ENCODE data around the gene SMPX. TPM values are rescaled to one million over a fixed set of nuclear protein-coding genes. Genes with fewer than 3 reads are reported as not detected.

The SMPX gene
- total RNA-seq, 1 donor, result not detected

DNA sequence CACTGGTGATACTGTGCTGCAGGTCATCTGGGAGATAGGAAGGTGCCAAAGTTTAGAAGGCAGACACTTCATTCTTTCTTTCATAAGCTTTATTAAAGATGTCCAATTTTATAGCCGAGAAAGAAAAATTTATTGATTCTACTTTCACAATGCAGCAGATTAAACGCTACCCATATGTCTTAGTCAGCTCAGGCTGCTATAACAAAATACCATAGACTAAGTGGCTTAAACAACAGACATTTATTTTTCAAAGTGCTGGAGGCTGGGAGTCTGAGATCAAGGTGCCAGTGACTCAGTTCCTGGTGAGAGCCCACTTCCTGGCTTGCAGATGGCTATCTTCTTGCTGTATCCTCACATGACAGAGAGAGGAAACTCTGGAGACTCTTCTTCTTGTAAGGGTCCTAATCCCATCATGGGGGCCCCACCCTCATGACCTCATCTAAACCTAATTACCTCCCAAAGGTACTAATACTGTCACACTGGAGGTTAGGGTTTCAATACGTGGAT lies 66.4 kb downstream of the SMPX start:
- Histone ChIP-seq H3K4me3 (ENCODE audit: insufficient read depth, low read length) (no peak overlapping the region), H4K20me1 (ENCODE audit: insufficient read depth, low read length) (no peaks in the 10 kb centered on the region), H3K27me3 (ENCODE audit: insufficient read depth, low read length) (no peaks in the 10 kb centered on the region), H3K27ac (ENCODE audit: low read depth, low read length) (no peak overlapping the region), H2AFZ (ENCODE audit: low read length) (no peak overlapping the region), H3K4me1 (ENCODE audit: insufficient read depth, low read length) (no peaks in the 10 kb centered on the region), H3K79me2 (ENCODE audit: insufficient read depth, low read length) (no peaks in the 10 kb centered on the region), H3K36me3 (ENCODE audit: insufficient read depth, low read length) (no peaks in the 10 kb centered on the region), H3K4me2 (ENCODE audit: insufficient read depth, low read length) (no peak overlapping the region), H3K9me3 (ENCODE audit: low read depth, low read length) (no peaks in the 10 kb centered on the region)
- TF ChIP-seq, protein P1, sequence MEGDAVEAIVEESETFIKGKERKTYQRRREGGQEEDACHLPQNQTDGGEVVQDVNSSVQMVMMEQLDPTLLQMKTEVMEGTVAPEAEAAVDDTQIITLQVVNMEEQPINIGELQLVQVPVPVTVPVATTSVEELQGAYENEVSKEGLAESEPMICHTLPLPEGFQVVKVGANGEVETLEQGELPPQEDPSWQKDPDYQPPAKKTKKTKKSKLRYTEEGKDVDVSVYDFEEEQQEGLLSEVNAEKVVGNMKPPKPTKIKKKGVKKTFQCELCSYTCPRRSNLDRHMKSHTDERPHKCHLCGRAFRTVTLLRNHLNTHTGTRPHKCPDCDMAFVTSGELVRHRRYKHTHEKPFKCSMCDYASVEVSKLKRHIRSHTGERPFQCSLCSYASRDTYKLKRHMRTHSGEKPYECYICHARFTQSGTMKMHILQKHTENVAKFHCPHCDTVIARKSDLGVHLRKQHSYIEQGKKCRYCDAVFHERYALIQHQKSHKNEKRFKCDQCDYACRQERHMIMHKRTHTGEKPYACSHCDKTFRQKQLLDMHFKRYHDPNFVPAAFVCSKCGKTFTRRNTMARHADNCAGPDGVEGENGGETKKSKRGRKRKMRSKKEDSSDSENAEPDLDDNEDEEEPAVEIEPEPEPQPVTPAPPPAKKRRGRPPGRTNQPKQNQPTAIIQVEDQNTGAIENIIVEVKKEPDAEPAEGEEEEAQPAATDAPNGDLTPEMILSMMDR (IDR thresholded peaks at IDR 0.05; ENCODE audit: extremely low read depth, low read depth, low read length), result no peak
- DNase-seq (ENCODE audit: insufficient read length, low spot score, missing footprints), result no peak

GRCh38 chrX:21683941-21684340 lies 74.0 kb downstream of the SMPX start:
- H3K4me3 ChIP-seq (ENCODE audit: insufficient read depth, low read length), result no peak overlapping the region
- no peak overlapping the region for H3K27ac ChIP-seq (ENCODE audit: low read depth, low read length)
- no peak overlapping the region for H3K4me2 ChIP-seq (ENCODE audit: insufficient read depth, low read length)
- TF ChIP-seq, protein P1 (IDR thresholded peaks at IDR 0.05; ENCODE audit: extremely low read depth, low read depth, low read length), result no peak
- H3K36me3 ChIP-seq (ENCODE audit: insufficient read depth, low read length), result no peaks in the 10 kb centered on the region
- H4K20me1 ChIP-seq (ENCODE audit: insufficient read depth, low read length), result no peaks in the 10 kb centered on the region
- no peak overlapping the region for H2AFZ ChIP-seq (ENCODE audit: low read length)
- DNase-seq (ENCODE audit: insufficient read length, low spot score, missing footprints), result peak; percentile 34
- no peaks in the 10 kb centered on the region for H3K27me3 ChIP-seq (ENCODE audit: insufficient read depth, low read length)
- H3K9me3 ChIP-seq (ENCODE audit: low read depth, low read length), result no peaks in the 10 kb centered on the region
- no peaks in the 10 kb centered on the region for H3K79me2 ChIP-seq (ENCODE audit: insufficient read depth, low read length)
- no peaks in the 10 kb centered on the region for H3K4me1 ChIP-seq (ENCODE audit: insufficient read depth, low read length)

DNA sequence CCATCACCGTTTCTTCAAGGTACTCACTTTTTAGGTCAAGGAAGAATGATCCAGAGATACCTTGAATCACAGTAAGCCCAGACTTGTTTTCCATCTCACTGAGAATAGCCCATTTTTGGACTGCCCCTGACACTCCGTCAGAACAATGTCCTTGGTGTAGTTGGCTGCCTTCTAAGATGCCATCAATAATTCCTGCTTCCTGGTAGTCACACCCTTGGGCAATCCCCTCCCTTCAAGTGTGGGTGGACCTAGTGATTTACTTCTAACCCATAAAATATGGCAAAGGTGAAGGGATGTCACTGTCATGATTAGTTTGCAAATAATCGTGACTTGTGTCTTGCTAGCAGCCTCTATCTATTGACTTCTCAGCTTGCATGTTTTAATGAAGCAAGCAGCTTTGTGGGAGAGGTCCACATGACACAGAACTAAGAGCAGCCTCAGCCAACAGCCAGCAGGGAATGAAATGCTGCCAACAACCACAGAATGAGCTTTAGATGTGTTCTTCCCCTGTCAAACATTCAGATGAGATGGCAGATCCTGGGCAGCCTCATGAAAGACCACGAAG lies 79.8 kb downstream of the SMPX start:
- H2AFZ ChIP-seq (ENCODE audit: low read length), result peak overlapping the region; percentile 7
- no peak for DNase-seq (ENCODE audit: insufficient read length, low spot score, missing footprints)
- no peaks in the 10 kb centered on the region for H3K27me3 ChIP-seq (ENCODE audit: insufficient read depth, low read length)
- no peak overlapping the region for H3K4me3 ChIP-seq (ENCODE audit: insufficient read depth, low read length)
- H3K4me2 ChIP-seq (ENCODE audit: insufficient read depth, low read length), result no peak overlapping the region
- H3K27ac ChIP-seq (ENCODE audit: low read depth, low read length), result no peak overlapping the region
- H3K79me2 ChIP-seq (ENCODE audit: insufficient read depth, low read length), result no peaks in the 10 kb centered on the region
- no peaks in the 10 kb centered on the region for H4K20me1 ChIP-seq (ENCODE audit: insufficient read depth, low read length)
- no peaks in the 10 kb centered on the region for H3K9me3 ChIP-seq (ENCODE audit: low read depth, low read length)
- TF ChIP-seq, protein P1 (IDR thresholded peaks at IDR 0.05; ENCODE audit: extremely low read depth, low read depth, low read length), result no peak
- H3K36me3 ChIP-seq (ENCODE audit: insufficient read depth, low read length), result no peaks in the 10 kb centered on the region
- no peaks in the 10 kb centered on the region for H3K4me1 ChIP-seq (ENCODE audit: insufficient read depth, low read length)

DNA sequence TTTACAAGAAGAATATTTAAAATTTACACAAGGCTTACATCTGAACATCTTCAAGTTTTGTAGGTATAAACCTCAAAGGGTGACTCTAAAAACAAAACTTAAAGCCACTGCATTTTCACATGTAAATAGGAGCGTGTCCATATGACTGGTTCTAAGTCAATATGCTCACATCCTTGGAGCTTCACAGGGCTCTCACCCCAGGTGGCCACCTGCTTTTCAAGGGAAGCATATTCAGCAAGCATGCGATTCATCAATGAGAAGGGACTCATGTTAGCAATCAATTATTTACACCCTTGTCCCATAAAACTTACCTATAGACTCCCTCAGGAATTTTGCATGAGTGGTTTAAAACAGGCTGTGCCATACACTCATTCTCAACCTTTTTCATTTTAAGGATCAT lies 82.0 kb downstream of the SMPX start:
- TF ChIP-seq, protein P1 (IDR thresholded peaks at IDR 0.05; ENCODE audit: extremely low read depth, low read depth, low read length), result no peak
- no peaks in the 10 kb centered on the region for H4K20me1 ChIP-seq (ENCODE audit: insufficient read depth, low read length)
- H3K36me3 ChIP-seq (ENCODE audit: insufficient read depth, low read length), result no peaks in the 10 kb centered on the region
- H3K4me2 ChIP-seq (ENCODE audit: insufficient read depth, low read length), result no peak overlapping the region
- H3K4me1 ChIP-seq (ENCODE audit: insufficient read depth, low read length), result no peaks in the 10 kb centered on the region
- H2AFZ ChIP-seq (ENCODE audit: low read length), result no peak overlapping the region
- no peaks in the 10 kb centered on the region for H3K79me2 ChIP-seq (ENCODE audit: insufficient read depth, low read length)
- no peaks in the 10 kb centered on the region for H3K9me3 ChIP-seq (ENCODE audit: low read depth, low read length)
- H3K27ac ChIP-seq (ENCODE audit: low read depth, low read length), result no peak overlapping the region
- DNase-seq (ENCODE audit: insufficient read length, low spot score, missing footprints), result no peak
- H3K27me3 ChIP-seq (ENCODE audit: insufficient read depth, low read length), result no peaks in the 10 kb centered on the region
- H3K4me3 ChIP-seq (ENCODE audit: insufficient read depth, low read length), result no peak overlapping the region
